ENCODE data around the gene CTR9.

Gene CTR9

GRCh38 chr11:10720881-10721376, 30.1 kb upstream of the CTR9 start:
- no peak overlapping the region for H4K91ac ChIP-seq (ENCODE audit: low read length)
- no peak overlapping the region for H2BK120ac ChIP-seq (ENCODE audit: low read depth, low read length)
- no peak overlapping the region for H2AK5ac ChIP-seq (ENCODE audit: low read length, severe bottlenecking)
- no peaks in the 10 kb centered on the region for H3K4me1 ChIP-seq (ENCODE audit: control insufficient read depth, insufficient read depth, low read depth, low read length)
- H3K36me3 ChIP-seq (ENCODE audit: control insufficient read depth in 1 of 2, insufficient read depth in 2 of 2, low read depth in 1 of 2, low read length in 2 of 2) = no peaks in the 10 kb centered on the region
- no peak overlapping the region for H3K4me3 ChIP-seq (ENCODE audit: insufficient read depth in 1 of 2, low read depth in 1 of 2, low read length in 2 of 2)
- no peak overlapping the region for H4K8ac ChIP-seq (ENCODE audit: low read length)
- H3K9me3 ChIP-seq (ENCODE audit: control insufficient read depth, low read length) = peaks cover 4% of the 10 kb centered on the region
- no peak for DNase-seq
- H2BK5ac ChIP-seq (ENCODE audit: low read depth, low read length, poor library complexity, severe bottlenecking) = no peak overlapping the region
- H3K9ac ChIP-seq (ENCODE audit: low read length) = no peak overlapping the region
- no peaks in the 10 kb centered on the region for H3K79me1 ChIP-seq (replicated peaks; ENCODE audit: low read length, poor library complexity, severe bottlenecking)
- H2BK15ac ChIP-seq (ENCODE audit: low read depth, poor library complexity, severe bottlenecking) = no peak overlapping the region
- H3K4me2 ChIP-seq (ENCODE audit: low read length, poor library complexity, severe bottlenecking) = no peak overlapping the region
- H3K23ac ChIP-seq (ENCODE audit: low read length in 2 of 2) = no peak overlapping the region
- no peak overlapping the region for H3K4ac ChIP-seq (ENCODE audit: low read depth in 1 of 2, low read length in 2 of 2)
- no peaks in the 10 kb centered on the region for H3K27me3 ChIP-seq (ENCODE audit: control insufficient read depth in 1 of 2, insufficient read depth in 1 of 2, low read length in 2 of 2)
- no peak overlapping the region for H3K27ac ChIP-seq (ENCODE audit: low read length, poor library complexity, severe bottlenecking)
- no peak overlapping the region for H3K18ac ChIP-seq (ENCODE audit: low read depth in 1 of 2, low read length in 2 of 2)
- H2BK12ac ChIP-seq (ENCODE audit: low read length in 2 of 2) = no peak overlapping the region
- 100% methylated on average over 2 of the region's 2 CpGs for WGBS
- no peak overlapping the region for H3K14ac ChIP-seq (ENCODE audit: low read length in 2 of 2)
- no peak overlapping the region for H2AFZ ChIP-seq (ENCODE audit: low read depth, low read length)

DNA sequence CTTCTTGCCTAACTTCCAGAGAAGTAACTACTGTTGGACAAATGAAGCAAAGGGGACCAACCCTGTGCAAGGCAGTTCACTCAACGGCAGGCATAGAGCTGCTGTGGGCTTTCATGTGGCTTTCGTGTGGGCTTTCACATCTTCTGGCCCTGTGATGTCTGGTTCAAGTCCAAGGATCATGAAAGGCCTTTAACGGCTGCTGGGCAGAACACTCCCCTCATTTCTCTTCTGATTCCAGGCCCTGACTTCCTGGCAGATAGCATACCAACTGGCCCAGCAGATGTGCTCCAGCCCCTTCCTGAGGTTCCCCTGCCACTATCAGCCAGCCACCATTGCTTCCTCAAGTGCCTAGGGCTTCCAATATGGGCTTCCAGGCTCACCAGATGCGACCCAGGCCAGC, 28.7 kb upstream of the CTR9 start:
- Histone ChIP-seq H3K14ac (ENCODE audit: low read length in 2 of 2) (no peak overlapping the region), H3K4ac (ENCODE audit: low read depth in 1 of 2, low read length in 2 of 2) (no peak overlapping the region), H2BK15ac (ENCODE audit: low read depth, poor library complexity, severe bottlenecking) (no peak overlapping the region), H4K8ac (ENCODE audit: low read length) (no peak overlapping the region), H4K91ac (ENCODE audit: low read length) (no peak overlapping the region), H2BK120ac (ENCODE audit: low read depth, low read length) (no peak overlapping the region), H3K18ac (ENCODE audit: low read depth in 1 of 2, low read length in 2 of 2) (peak overlapping the region in 1 of 2 experiments; percentile 56), H3K27ac (ENCODE audit: low read length, poor library complexity, severe bottlenecking) (no peak overlapping the region), H2BK5ac (ENCODE audit: low read depth, low read length, poor library complexity, severe bottlenecking) (no peak overlapping the region), H3K9ac (ENCODE audit: low read length) (no peak overlapping the region), H2AFZ (ENCODE audit: low read depth, low read length) (no peak overlapping the region), H3K4me3 (ENCODE audit: insufficient read depth in 1 of 2, low read depth in 1 of 2, low read length in 2 of 2) (no peak overlapping the region), H3K36me3 (ENCODE audit: control insufficient read depth in 1 of 2, insufficient read depth in 2 of 2, low read depth in 1 of 2, low read length in 2 of 2) (no peaks in the 10 kb centered on the region), H3K79me1 (replicated peaks; ENCODE audit: low read length, poor library complexity, severe bottlenecking) (no peaks in the 10 kb centered on the region), H3K23ac (ENCODE audit: low read length in 2 of 2) (no peak overlapping the region), H3K4me1 (ENCODE audit: control insufficient read depth, insufficient read depth, low read depth, low read length) (peaks cover under 1% of the 10 kb centered on the region), H2BK12ac (ENCODE audit: low read length in 2 of 2) (no peak overlapping the region), H3K27me3 (ENCODE audit: control insufficient read depth in 1 of 2, insufficient read depth in 1 of 2, low read length in 2 of 2) (no peaks in the 10 kb centered on the region), H3K9me3 (ENCODE audit: control insufficient read depth, low read length) (peaks cover 10% of the 10 kb centered on the region), H3K4me2 (ENCODE audit: low read length, poor library complexity, severe bottlenecking) (no peak overlapping the region), H2AK5ac (ENCODE audit: low read length, severe bottlenecking) (no peak overlapping the region)
- DNase-seq = no peak
- WGBS = 82% methylated on average over 4 of the region's 4 CpGs

DNA sequence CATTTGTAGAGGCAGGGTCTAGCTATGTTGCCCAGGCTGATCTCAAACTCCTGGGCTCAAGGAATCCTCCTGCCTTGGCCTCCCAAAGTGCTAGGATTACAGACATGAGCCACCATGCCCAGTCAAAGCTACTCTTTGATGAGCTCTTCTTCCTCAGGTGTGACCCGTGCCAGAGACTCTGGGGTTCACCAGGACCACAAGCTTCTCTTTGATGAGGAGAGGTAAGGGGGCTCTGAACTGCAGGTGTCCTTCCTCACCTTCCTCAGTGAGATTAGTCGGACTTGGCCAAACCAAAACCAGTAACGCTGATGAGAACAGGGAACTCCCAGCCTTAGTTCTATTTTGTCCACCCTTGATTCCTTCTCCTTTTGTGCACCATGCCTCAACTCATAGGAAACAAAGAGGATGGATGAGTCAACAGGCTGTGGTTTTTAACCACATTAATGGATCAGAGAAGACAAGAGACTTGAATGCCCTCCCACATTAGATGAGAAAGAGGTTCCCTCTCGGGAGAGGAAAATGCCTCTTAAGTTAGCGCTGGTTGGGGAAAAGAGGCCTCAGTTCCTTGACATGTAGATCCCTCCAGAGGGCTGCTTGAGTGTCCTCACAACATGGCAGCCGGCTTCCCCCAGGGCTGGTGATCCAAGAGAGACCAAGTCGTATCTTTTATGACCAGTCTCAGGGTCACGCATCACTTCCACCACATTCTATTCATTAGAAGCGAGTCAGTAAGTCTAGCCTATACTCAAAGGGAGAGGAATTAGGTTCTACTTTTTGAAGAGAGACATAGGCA, 25.7 kb upstream of the CTR9 start:
- Histone ChIP-seq H2AK5ac (ENCODE audit: low read length, severe bottlenecking) (no peak overlapping the region), H3K27ac (ENCODE audit: low read length, poor library complexity, severe bottlenecking) (no peak overlapping the region), H3K27me3 (ENCODE audit: control insufficient read depth in 1 of 2, insufficient read depth in 1 of 2, low read length in 2 of 2) (no peaks in the 10 kb centered on the region), H3K4me2 (ENCODE audit: low read length, poor library complexity, severe bottlenecking) (no peak overlapping the region), H3K36me3 (ENCODE audit: control insufficient read depth in 1 of 2, insufficient read depth in 2 of 2, low read depth in 1 of 2, low read length in 2 of 2) (no peaks in the 10 kb centered on the region), H3K23ac (ENCODE audit: low read length in 2 of 2) (no peak overlapping the region), H4K91ac (ENCODE audit: low read length) (no peak overlapping the region), H2BK5ac (ENCODE audit: low read depth, low read length, poor library complexity, severe bottlenecking) (no peak overlapping the region), H4K8ac (ENCODE audit: low read length) (no peak overlapping the region), H2BK15ac (ENCODE audit: low read depth, poor library complexity, severe bottlenecking) (no peak overlapping the region), H2AFZ (ENCODE audit: low read depth, low read length) (peak overlapping the region; percentile 14), H3K79me1 (replicated peaks; ENCODE audit: low read length, poor library complexity, severe bottlenecking) (no peaks in the 10 kb centered on the region), H3K9ac (ENCODE audit: low read length) (no peak overlapping the region), H3K9me3 (ENCODE audit: control insufficient read depth, low read length) (peaks cover 10% of the 10 kb centered on the region), H3K4me1 (ENCODE audit: control insufficient read depth, insufficient read depth, low read depth, low read length) (peaks cover 8% of the 10 kb centered on the region), H3K14ac (ENCODE audit: low read length in 2 of 2) (no peak overlapping the region), H3K4me3 (ENCODE audit: insufficient read depth in 1 of 2, low read depth in 1 of 2, low read length in 2 of 2) (no peak overlapping the region), H2BK12ac (ENCODE audit: low read length in 2 of 2) (peak overlapping the region in 1 of 2 experiments; percentile 38), H3K18ac (ENCODE audit: low read depth in 1 of 2, low read length in 2 of 2) (no peak overlapping the region), H2BK120ac (ENCODE audit: low read depth, low read length) (no peak overlapping the region), H3K4ac (ENCODE audit: low read depth in 1 of 2, low read length in 2 of 2) (peak overlapping the region in 1 of 2 experiments; percentile 13)
- DNase-seq = peak; percentile 86
- 56% methylated on average over 6 of the region's 9 CpGs for WGBS

- no peak overlapping the region for H2AFZ ChIP-seq (ENCODE audit: low read depth, low read length)
Observed at GRCh38 chr11:10725907-10726253, 25.2 kb upstream of the CTR9 start.

More at GRCh38 chr11:10725907-10726253, 25.2 kb upstream of the CTR9 start:
- no peak overlapping the region for H2AK5ac ChIP-seq (ENCODE audit: low read length, severe bottlenecking)
- H3K27ac ChIP-seq (ENCODE audit: low read length, poor library complexity, severe bottlenecking) = no peak overlapping the region
- peaks cover 10% of the 10 kb centered on the region for H3K9me3 ChIP-seq (ENCODE audit: control insufficient read depth, low read length)
- H3K14ac ChIP-seq (ENCODE audit: low read length in 2 of 2) = no peak overlapping the region
- DNase-seq = no peak
- H3K4ac ChIP-seq (ENCODE audit: low read depth in 1 of 2, low read length in 2 of 2) = no peak overlapping the region
- H3K36me3 ChIP-seq (ENCODE audit: control insufficient read depth in 1 of 2, insufficient read depth in 2 of 2, low read depth in 1 of 2, low read length in 2 of 2) = no peaks in the 10 kb centered on the region
- no peak overlapping the region for H2BK5ac ChIP-seq (ENCODE audit: low read depth, low read length, poor library complexity, severe bottlenecking)
- H3K9ac ChIP-seq (ENCODE audit: low read length) = no peak overlapping the region
- H3K4me2 ChIP-seq (ENCODE audit: low read length, poor library complexity, severe bottlenecking) = no peak overlapping the region
- H3K23ac ChIP-seq (ENCODE audit: low read length in 2 of 2) = no peak overlapping the region
- no peak overlapping the region for H4K91ac ChIP-seq (ENCODE audit: low read length)
- no peak overlapping the region for H2BK12ac ChIP-seq (ENCODE audit: low read length in 2 of 2)
- H2BK15ac ChIP-seq (ENCODE audit: low read depth, poor library complexity, severe bottlenecking) = no peak overlapping the region
- peaks cover 8% of the 10 kb centered on the region for H3K4me1 ChIP-seq (ENCODE audit: control insufficient read depth, insufficient read depth, low read depth, low read length)
- peak overlapping the region in 1 of 2 experiments; percentile 4 for H3K4me3 ChIP-seq (ENCODE audit: insufficient read depth in 1 of 2, low read depth in 1 of 2, low read length in 2 of 2)
- H3K79me1 ChIP-seq (replicated peaks; ENCODE audit: low read length, poor library complexity, severe bottlenecking) = no peaks in the 10 kb centered on the region
- no peak overlapping the region for H4K8ac ChIP-seq (ENCODE audit: low read length)
- H3K27me3 ChIP-seq (ENCODE audit: control insufficient read depth in 1 of 2, insufficient read depth in 1 of 2, low read length in 2 of 2) = no peaks in the 10 kb centered on the region
- no peak overlapping the region for H2BK120ac ChIP-seq (ENCODE audit: low read depth, low read length)
- peak overlapping the region in 1 of 2 experiments; percentile 64 for H3K18ac ChIP-seq (ENCODE audit: low read depth in 1 of 2, low read length in 2 of 2)

Data from mesenchymal stem cell (in vitro differentiated cells and primary cell).